GM19035 (cell line): ENCODE results near the gene TMEM138.

ENCODE experiments used
- ATAC-seq: cut with Tn5 transposase; IDR thresholded peaks from one replicate; pipeline ENCODE4 v1.9.1; 2021; ENCODE audit not compliant: unreplicated experiment

TMEM138 gene

DNA sequence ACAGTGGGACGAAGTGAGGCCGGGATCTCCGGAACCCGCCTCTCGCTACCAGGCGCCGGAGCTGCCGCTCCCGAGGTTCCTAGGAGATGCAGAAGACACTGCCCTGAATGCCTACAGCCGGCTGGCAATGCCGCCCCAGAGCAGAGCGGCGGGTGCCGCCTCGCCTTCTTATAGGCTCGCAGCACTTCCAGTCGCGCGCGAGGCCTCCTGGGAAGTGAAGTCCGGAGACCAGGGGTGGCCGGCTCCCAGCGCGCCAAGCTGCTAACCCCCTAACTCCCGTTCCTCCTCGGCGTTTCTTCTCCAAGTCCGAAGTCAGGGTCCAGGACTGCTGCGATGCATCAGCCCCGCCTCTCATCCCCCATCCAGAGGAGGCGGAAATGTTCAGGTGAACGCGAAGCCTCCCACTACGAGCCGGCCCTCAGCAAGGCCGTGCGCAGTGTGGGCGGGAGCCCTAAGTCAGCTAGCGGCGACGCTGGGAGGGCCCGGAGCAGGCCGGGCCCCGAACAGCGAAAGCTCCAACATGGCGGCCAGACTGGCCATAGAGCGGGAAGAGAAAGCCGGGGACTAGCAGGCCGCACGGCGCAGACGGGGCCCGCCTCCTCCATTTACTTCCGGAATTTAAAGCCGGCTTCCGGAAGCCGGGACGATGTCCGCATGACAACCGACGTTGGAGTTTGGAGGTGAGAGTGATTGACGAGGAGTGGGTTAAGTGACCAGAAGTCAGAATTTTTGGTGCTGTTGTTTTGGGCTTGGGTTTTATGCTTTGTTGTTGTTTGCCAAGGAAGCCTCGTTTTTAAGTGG is at the start of gene TMEM138, which contains the start of gene CYB561A3:
Gene TMEM138 (plus strand): TSS at position 634 of the 801 bp plus-strand sequence. CDS start 2,017 bp downstream, outside the sequence.
Gene CYB561A3 (minus strand): TSS at position 142 of the 801 bp plus-strand sequence. CDS start 5,169 bp downstream, outside the sequence.
- ATAC-seq: peak; percentile 84

DNA sequence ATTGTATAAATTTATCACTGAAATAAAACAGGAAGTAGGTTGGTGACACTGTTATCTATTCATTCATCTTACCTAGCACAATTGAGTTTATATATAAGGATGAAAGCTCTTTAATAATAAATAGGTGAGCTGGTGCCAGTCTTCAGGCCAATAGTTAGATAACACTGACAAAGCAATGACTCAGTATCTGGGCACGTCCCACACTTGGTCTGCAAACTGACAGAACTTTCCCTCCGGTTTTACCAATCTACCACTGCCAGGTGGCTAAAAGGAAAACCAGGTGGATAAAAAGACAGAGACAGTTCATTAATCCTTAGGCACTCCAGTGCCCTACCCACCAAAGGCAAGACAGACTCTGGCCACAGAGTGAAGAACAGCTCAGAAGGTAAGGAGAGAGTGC is 46.9 kb upstream of the TMEM138 start:
- ATAC-seq: no peak

DNA sequence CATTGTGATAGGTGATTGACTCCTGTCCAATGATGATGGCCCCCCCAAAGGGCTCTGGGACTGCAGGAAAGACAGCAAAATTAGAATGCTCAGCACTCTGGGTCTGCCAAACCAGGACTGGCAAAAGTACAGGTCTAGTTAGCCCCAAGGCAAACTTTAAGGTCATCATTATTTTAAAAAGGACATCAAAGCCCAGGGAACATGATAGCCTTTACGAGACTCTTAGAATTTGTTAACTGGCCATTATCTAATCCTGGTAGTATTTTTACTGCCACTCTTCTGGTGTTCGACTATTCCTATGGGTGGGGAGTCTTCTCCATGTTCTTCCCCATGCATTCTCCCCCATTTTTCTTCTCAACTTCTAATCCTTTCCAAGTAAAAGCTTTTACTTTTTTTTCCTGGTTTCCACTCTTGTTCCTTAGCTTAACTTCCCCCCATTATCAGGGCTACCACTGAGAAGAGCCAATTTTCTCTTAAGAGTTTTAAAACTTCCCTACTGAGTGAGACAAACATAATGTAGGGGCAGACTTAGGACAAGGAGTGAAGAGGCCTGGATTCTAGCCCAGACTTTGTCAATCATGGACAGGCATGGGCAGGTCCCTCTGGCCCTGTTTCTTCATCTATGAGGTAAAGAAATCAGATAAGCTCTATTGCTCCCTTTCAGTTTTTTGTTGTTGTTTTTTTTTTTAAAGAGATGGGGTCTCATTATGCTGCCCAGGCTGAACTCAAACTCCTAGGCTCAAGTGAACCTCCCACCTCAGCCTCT is 36.3 kb upstream of the TMEM138 start:
- no peak for ATAC-seq

DNA sequence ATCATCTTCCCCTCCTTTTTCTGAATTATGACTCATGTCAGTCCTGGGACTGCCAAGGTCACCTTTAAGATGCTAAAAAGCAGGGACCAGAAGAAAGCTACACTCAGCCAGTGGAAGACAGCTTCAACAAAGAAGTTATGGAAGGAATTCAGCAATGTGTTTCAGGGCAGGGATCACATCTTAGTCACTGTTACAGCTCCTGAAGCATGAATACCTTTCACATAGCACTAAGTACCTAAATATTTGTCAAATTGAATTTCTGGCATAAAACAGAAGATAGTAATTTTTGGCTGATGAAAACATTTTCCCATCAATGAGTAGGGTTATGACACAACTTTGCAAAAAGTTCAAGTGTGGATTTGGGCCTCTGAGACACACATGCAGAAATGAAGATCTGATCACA is 34.5 kb upstream of the TMEM138 start:
- ATAC-seq: no peak

DNA sequence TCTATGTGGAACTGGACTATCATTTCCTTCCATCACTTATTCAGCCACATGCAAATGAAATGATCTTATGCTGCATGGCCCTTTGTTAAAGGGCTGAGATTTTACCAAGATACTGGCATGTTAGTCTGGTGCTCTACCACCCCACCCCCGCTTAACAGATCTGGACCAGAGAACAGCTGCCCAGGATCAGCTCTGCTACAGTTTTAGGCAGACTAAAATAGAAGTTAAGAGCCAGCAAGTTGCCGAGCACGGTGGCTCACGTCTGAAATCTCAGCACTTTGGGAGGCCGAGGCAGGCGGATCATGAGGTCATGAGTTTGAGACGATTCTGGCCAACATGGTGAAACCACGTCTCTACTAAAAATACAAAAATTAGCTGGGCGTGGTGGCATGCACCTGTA is 33.8 kb upstream of the TMEM138 start:
- no peak for ATAC-seq

DNA sequence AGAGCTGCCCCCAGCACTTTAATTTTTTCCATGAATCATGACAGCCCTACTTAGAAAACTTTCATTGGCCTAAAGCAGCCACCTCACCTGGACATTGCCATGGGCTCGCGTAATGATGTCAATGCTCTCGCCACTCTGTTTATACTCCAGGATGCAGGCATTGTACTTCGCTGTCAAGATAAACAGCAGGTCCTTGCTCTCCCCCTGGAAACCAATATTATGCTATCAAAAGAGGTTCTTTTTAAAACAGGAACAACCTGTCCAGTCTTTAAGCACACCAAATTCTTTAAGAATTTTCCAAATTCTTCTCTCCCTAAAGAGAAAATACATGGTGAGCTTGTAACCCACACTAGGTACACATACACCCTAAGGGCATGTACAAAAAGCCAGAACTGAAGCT is 32.3 kb upstream of the TMEM138 start:
- ATAC-seq: no peak

DNA sequence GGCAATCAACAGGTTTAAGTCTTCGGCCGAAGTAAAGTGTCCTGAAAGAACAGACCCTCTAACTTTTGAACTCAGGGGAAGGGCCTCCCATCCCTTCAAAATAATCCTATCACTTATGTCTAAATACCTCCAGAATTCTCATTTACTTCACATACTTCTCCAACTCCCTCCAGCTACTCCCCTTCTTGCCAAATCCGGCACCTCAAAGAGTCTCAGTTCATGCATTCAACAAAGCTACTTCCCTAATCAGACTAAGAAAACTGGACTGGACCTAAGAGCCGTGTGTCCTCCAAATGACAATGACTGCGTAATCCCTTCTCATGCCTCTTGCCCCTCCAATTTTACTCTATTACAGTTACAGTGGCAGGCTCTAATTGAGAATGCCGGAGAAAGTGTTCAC is 30.5 kb upstream of the TMEM138 start:
- no peak for ATAC-seq

DNA sequence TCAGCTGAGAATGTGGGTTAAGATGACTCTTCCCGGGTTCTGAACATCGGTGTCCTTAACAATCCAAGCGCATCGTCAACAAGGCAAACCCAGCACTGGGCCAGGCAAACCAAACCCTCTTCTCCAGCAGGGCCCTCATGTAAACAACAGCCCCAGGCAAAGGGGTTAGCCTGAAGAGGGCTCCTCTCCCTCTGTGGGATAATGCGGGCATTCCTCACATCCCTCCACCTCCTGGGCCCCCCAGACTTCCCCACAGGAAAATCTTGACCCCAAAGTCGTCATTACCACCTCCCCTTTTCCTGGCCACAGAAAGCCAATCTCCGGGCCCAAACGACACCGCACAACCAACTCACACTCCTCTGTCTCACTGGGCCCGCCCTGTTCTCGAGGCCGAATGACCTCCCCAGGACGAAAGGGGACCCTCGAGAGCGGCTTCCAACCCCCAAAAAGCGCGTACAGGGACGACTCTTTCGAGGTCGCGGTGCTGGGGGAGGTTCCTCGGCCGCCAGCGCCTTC is 29.8 kb upstream of the TMEM138 start:
- ATAC-seq: no peak

DNA sequence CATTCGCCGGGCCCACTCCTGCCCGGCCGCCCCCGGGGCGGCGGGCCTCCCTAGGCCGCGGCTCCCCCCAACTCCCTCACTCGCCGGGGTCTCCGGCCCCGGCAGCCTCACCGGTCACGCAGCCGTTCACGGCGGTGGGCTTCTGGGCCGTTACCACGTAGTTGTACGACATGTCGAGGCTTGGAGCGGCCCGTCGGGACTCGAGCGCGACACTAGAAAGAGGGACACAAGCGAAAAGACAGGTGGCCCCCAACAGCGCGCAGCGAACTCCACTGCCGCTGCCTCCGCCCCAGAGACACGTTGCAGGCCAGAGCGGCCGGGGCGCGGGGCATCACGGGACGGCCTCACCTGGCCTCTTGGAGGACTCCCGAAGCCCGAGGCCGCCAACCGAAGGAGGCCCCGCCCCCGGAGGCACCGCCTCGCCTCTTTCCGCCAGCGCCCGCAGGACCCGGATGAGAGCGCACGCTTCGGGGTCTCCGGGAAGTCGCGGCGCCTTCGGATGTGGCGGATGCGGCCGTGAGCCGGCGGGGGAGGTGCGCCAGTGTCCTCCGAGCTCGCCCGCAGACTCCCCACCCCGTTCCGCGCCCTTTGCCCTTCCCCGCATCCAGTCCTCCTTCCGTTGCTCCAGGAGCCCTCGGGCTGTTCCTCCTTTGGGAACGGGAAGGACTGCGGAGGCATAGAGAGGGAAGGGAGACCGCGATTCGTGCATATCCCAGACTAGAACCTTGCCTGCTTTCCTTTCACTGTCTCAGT is 29.2 kb upstream of the TMEM138 start, which contains the start of the genes DDB1 and TKFC:
Gene DDB1 (minus strand): TSS at position 309 of the 753 bp plus-strand sequence. CDS start 137 bp downstream, at position 172.
Gene TKFC (plus strand): TSS at position 432 of the 753 bp plus-strand sequence. CDS start 1,501 bp downstream, outside the sequence.
- peak; percentile 90 for ATAC-seq

DNA sequence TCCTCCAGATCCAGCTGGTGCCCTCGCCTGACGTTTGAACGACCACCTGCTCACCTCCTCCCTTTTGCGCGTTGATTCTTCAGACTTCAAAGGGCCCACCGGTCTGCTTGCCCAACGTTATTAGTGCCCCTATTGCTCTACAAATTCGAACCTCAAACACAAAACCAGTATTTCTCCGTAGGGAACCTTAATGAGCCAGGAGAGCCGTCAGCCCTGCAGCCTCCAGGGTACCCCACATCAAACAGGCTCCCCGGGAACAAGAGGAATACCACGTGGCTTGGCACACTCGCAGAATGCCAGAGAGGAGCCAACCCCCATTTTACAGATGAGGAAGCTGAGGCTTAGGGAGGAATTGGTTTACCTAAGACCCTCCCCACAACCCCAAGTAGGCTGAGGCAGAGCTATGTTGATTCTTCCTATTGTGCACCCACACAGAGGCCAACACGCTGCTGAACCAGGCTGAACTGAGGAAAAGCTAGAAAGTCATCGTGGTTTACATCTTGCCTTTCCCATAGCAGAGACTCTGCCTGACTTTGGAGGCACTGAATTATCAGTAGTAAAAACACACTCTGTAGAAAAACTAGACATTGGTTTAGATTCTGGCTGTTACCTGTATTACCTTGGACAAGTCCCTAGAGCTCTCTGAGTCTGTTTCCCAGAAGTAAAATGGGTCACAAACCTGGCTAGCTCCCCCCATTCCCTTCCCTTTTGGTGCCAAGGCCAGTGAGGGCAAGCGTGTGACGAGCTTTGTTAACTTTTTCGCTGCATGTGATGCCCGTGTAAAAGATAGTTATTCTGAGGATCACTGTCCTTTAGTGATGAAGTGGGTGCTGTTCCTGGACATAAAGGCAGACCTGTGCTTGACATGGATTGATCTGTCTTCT is 28.4 kb upstream of the TMEM138 start:
- ATAC-seq: peak; percentile 7

DNA sequence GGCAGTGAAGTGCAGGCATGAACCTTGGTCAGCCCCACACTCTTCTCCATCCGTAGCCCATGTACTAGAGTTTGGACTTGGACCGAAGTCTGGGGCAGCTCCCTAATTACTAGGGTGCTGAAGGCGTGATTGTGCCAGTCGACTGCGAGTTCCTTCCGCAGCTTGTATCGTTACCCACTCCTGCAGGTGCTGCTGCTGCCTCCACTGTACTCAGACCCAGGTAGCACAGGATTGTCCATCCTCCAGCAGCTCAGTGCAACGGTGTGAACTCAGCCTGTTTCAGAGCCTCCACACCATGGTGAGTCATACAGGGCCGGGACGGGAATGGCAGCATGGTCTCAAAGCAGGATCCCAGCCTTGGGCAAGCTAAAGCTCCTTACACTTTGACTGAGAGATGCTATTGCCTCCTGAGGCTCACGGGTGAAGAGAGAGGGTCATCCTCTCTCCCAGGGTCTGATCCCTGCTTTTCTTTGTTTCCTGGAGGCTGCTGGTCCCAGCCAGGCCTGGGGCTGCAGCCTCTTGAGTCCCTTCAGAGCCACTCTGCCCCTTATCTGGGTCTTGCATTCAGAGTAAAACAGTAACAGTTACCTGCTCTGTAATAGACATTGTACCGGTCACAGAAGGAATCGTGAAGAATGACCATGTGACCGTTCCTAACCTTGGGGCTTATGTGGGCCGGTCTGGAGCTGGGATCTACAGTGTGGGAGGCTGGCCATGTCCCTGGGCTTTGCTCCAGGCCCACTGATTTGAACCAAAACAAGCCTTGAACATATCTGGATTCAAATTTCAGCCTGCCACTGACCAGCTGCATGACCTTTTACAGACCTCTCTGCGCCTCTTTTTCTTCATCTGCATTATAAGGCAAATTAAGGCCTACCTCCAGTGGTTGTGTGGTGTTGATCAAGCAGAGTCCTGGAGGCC is 27.5 kb upstream of the TMEM138 start:
- no peak for ATAC-seq

DNA sequence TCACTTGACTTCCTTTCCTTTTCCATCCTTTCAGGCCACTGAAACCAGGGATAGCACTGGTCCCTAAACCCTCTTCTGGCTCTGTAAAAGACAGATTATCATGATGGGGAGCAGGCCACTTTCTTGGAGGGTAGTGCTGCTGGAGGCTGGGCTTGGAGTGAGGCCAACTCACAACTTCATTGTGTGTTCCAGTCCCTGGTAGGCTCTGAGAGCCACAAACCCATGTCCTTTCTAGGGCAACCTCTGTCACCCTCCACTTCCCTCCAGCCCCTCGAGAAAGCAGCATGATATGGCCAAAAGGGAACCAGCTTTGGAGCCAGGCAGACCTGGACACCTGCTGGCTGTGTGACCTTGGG is 26.8 kb upstream of the TMEM138 start:
- no peak for ATAC-seq

DNA sequence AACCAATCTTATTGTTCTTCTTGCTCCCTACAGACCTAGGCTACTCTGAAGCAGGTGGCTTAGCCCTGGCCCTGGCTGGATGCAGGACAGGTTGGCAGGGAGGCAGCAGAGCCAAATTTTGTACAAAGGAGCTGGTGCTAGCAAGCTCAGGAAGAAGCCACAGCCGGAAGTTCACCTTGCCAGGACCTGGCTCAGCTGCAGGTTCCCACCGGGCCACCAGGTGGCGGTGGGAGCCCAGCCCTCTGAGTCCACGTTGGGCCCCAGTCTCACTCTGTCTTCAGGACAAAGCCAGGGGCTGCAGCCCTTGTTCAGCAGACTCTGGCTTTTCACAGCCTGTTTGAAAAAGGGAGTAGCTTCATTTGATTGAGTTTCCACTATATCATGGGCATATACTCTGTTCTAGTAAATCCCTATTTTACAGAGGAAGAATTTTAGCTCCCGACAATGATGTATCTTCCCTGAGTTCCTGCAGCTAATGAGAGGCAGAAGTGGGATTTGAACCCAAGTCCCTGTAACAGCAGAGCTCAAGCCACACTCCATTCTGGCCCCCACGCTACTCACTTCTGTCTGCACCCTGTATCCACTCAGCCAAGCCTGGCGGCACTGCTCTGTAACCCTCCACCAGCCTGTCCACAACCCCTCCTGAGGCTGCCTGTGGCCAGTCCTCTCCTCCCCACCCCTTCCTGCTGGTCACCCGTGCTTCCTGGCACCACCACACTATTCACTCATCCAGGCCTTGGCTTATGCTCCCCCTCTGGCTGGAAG is 25.8 kb upstream of the TMEM138 start:
- peak; percentile 51 for ATAC-seq

DNA sequence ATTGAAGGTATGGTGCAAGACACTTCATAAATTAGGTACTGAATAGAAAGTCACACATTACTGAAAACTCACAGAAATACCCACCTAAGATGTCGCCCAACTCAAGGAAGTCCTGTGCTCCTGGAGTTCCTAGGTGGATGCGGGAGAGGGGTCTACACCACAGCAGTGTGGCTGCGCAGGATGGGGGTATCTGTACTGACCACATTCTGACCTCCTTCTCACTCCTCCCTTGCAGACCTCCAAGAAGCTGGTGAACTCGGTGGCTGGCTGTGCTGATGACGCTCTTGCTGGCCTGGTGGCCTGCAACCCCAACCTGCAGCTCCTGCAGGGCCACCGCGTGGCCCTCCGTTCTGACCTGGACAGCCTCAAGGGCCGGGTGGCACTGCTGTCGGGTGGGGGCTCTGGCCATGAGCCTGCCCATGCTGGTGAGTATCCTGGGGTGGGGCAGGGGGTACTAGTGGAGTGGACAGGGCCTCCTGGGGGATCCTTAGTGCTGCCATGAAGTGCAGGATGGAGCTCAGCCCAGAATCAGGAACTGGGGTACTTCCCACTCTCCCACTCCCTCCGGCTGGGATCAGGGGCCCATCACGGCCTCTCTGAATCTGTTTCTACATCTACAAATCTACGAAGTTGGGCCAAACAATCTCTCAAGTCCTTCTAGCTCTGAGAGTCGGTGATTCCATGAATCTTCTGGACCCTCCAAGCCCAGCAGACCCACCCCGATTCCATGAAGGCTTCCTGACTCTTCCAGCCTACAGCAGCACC is 24.3 kb upstream of the TMEM138 start:
- ATAC-seq: no peak

DNA sequence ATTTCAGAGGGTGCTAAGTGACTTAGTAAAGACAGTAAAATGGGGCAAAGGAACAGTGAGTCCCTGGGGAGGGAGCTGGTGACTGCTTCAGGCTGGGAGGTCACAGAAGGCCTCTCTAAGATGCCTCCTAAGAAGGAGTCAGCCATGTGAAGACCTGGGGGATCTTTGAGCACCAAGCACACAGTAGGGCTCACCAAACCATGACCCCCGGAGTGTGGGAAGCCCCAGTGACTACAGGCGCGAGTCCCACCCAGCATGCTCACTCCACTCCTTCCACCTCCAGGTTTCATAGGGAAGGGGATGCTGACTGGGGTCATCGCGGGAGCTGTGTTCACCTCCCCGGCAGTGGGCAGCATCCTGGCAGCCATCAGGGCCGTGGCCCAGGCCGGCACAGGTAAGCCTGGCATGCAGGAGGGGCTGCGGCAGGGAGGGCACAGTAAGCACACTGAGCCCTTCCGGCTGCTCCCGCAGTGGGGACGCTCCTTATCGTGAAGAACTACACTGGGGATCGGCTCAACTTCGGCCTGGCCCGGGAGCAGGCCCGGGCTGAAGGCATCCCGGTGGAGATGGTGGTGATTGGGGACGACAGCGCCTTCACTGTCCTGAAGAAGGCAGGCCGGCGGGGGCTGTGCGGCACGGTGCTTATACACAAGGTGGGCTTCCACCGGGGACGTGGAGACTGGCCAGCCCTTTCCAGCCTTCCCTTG is 23.2 kb upstream of the TMEM138 start:
- no peak for ATAC-seq

DNA sequence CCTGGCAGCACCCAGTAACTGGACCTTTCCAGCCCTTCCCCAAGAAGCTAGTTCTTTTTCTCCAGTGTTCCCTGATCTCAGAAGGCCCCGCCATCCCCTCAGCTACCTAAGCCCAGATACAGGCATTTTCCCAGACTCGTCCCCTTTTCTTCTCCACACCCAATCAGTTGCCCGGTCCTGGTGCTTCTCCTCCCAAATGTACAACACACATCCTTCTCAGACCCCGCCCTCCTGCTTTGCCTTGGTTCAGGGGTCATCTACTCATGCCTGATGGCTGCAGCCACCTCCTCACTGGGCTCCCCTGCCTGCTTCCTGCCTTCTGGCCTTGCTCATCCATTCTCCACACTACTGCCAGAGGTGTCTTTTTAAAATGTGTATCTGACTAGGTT is 22.7 kb upstream of the TMEM138 start:
- no peak for ATAC-seq

DNA sequence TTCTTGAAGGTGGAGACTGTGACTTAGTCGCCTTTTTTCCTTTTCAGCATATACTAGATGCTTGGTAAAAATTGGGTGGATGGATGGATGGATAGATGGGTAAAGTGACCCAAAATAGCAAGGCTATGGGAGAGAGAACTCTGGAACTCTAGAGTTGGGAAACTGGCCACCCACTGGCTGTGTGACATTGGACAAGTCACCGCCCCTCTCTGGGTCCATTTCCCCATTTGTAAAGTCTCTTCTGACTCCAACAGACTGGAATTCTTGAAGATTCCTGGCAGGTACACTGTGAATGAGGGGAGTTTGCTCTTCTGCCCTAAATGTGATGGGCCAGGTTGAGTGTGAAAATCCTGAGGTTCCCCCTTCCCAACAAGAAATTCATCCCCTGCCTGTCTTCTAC is 21.2 kb upstream of the TMEM138 start:
- ATAC-seq: no peak
